HEK293 (cell line): ENCODE data around the gene SLIT1.

Experiments
- CTCF ChIA-PET: fragments of 350-600 bp; formaldehyde crosslinking; extraction: SDS; loops from one replicate; lab custom pipeline; 2021; ENCODE audit warnings: antibody characterized with exemption; lab: Yijun Ruan, JAX
- POLR2A ChIA-PET: fragments of 300-600 bp; formaldehyde crosslinking; extraction: SDS; loops from one replicate; lab custom pipeline; 2020; ENCODE audit warnings: antibody characterized with exemption, inconsistent platforms; lab: Yijun Ruan, JAX
- H3K27ac ChIP-seq: fragments of 200-500 bp; sonication (Bioruptor generic); 2 replicates; pipeline ENCODE4 v1.5.1; 2014; ENCODE audit warnings: low read depth, low read length, control low read depth, inconsistent platforms; ENCODE audit errors: extremely low read depth
- H3K36me3 ChIP-seq, 2 experiments: fragments of 200-500 bp in 1 of 2; sonication (Bioruptor generic) in 1 of 2; 1 replicate in 1 of 2; 2 replicates in 1 of 2; pipeline ENCODE4 v1.5.1; 2014 to 2017; ENCODE audit warnings: inconsistent platforms in 2 of 2, low read length in 2 of 2; ENCODE audit not compliant: control insufficient read depth in 2 of 2, insufficient read depth in 1 of 2
- H3K4me1 ChIP-seq: fragments of 200-500 bp; sonication (Bioruptor generic); 2 replicates; pipeline ENCODE4 v1.5.1; 2014; ENCODE audit warnings: mild to moderate bottlenecking, low read length, inconsistent platforms; ENCODE audit not compliant: control insufficient read depth, insufficient read depth
- H3K4me3 ChIP-seq: 2 replicates; pipeline ENCODE4 v1.5.1; 2011; ENCODE audit warnings: low read depth, mild to moderate bottlenecking, control low read depth, low read length, moderate library complexity
- H3K9me3 ChIP-seq: fragments of 200-500 bp; sonication (Bioruptor generic); 2 replicates; pipeline ENCODE4 v1.5.1; 2014; ENCODE audit warnings: low read depth, low read length, inconsistent platforms; ENCODE audit not compliant: control insufficient read depth, insufficient read depth
- GLI2 ChIP-seq: fragments of 450-650 bp; formaldehyde crosslinking; IDR thresholded peaks from 2 replicates; pipeline ENCODE4; 2017; ENCODE audit warnings: missing biosample characterization, missing genetic modification characterization, low read depth, borderline replicate concordance
- GLIS1 ChIP-seq: fragments of 450-650 bp; formaldehyde crosslinking; IDR thresholded peaks from 2 replicates; pipeline ENCODE4 v1.5.1; 2016; ENCODE audit warnings: missing biosample characterization, missing genetic modification characterization
- GLIS2 ChIP-seq: fragments of 450-650 bp; formaldehyde crosslinking; IDR thresholded peaks from 2 replicates; pipeline ENCODE4 v1.5.1; 2016; ENCODE audit warnings: missing biosample characterization, missing genetic modification characterization
- HOXD13 ChIP-seq: sonication (generic); formaldehyde crosslinking; IDR thresholded peaks from 2 replicates; pipeline ENCODE4 v1.8.0; 2022; ENCODE audit warnings: missing genetic modification reagents, borderline replicate concordance
- KLF7 ChIP-seq: fragments of 450-650 bp; formaldehyde crosslinking; IDR thresholded peaks from 2 replicates; pipeline ENCODE4 v1.5.1; 2016; ENCODE audit warnings: missing biosample characterization, missing genetic modification characterization, borderline replicate concordance
- OVOL3 ChIP-seq: fragments of 450-650 bp; formaldehyde crosslinking; IDR thresholded peaks from 2 replicates; pipeline ENCODE4 v1.5.1; 2016; ENCODE audit warnings: missing biosample characterization, missing genetic modification characterization
- PRDM10 ChIP-seq: fragments of 450-650 bp; formaldehyde crosslinking; IDR thresholded peaks from 2 replicates; pipeline ENCODE4 v1.5.1; 2016; ENCODE audit warnings: missing biosample characterization, missing genetic modification characterization
- REST ChIP-seq: fragments of 450-650 bp; formaldehyde crosslinking; IDR thresholded peaks from 2 replicates; pipeline ENCODE4 v1.5.1; 2016; ENCODE audit warnings: missing biosample characterization, missing genetic modification characterization
- SP2 ChIP-seq: fragments of 450-650 bp; formaldehyde crosslinking; IDR thresholded peaks from 2 replicates; pipeline ENCODE4 v1.5.1; 2016; ENCODE audit warnings: missing biosample characterization, missing genetic modification characterization
- SP7 ChIP-seq: fragments of 450-650 bp; formaldehyde crosslinking; IDR thresholded peaks from 2 replicates; pipeline ENCODE4 v1.5.1; 2016; ENCODE audit warnings: missing biosample characterization, missing genetic modification characterization
- ZBTB10 ChIP-seq: fragments of 450-650 bp; formaldehyde crosslinking; IDR thresholded peaks from 2 replicates; pipeline ENCODE4 v1.5.1; 2016; ENCODE audit warnings: missing biosample characterization, missing genetic modification characterization
- ZBTB26 ChIP-seq: fragments of 450-650 bp; formaldehyde crosslinking; optimal IDR thresholded peaks from 2 replicates; pipeline ENCODE3; 2016; ENCODE audit warnings: missing biosample characterization, mild to moderate bottlenecking, missing genetic modification characterization
- ZEB2 ChIP-seq: fragments of 450-650 bp; formaldehyde crosslinking; IDR thresholded peaks from 2 replicates; pipeline ENCODE4 v1.5.1; 2016; ENCODE audit warnings: missing biosample characterization, missing genetic modification characterization
- ZNF324 ChIP-seq: fragments of 450-650 bp; formaldehyde crosslinking; IDR thresholded peaks from 2 replicates; pipeline ENCODE4 v1.5.1; 2016; ENCODE audit warnings: missing biosample characterization, missing genetic modification characterization
- ZNF423 ChIP-seq: fragments of 450-650 bp; formaldehyde crosslinking; IDR thresholded peaks from 2 replicates; pipeline ENCODE4 v1.5.1; 2016; ENCODE audit warnings: missing biosample characterization, missing genetic modification characterization
- ZNF560 ChIP-seq: fragments of 450-650 bp; formaldehyde crosslinking; IDR thresholded peaks from 2 replicates; pipeline ENCODE4 v1.5.1; 2017; ENCODE audit warnings: missing biosample characterization, missing genetic modification characterization, borderline replicate concordance
- ZNF600 ChIP-seq: fragments of 450-650 bp; formaldehyde crosslinking; IDR thresholded peaks from 2 replicates; pipeline ENCODE4 v1.5.1; 2016; ENCODE audit warnings: missing biosample characterization, missing genetic modification characterization
- ZNF677 ChIP-seq: fragments of 450-650 bp; IDR thresholded peaks from 2 replicates; pipeline ENCODE4 v1.5.0; 2018; ENCODE audit warnings: missing biosample characterization, mild to moderate bottlenecking, missing genetic modification characterization, moderate library complexity
- ZNF777 ChIP-seq: fragments of 450-650 bp; formaldehyde crosslinking; IDR thresholded peaks from 2 replicates; pipeline ENCODE4 v1.5.1; 2017; ENCODE audit warnings: missing biosample characterization, missing genetic modification characterization, borderline replicate concordance
- ZSCAN5A ChIP-seq: fragments of 450-650 bp; formaldehyde crosslinking; IDR thresholded peaks from 2 replicates; pipeline ENCODE4 v1.5.1; 2016; ENCODE audit warnings: missing biosample characterization, missing genetic modification characterization

SLIT1 gene

GRCh38 chr10:97203220-97203619 lies 17.5 kb upstream of the SLIT1 start (continued):
- TF ChIP-seq REST (tag by site-specific recombination) (no peak), SP7 (tag by site-specific recombination) (no peak), KLF7 (tag by site-specific recombination) (no peak), ZSCAN5A (no peak), GLIS1 (no peak), ZEB2 (no peak), ZNF600 (tag by site-specific recombination) (no peak), PRDM10 (no peak)

GRCh38 chr10:97200616-97201015 lies 14.9 kb upstream of the SLIT1 start:
- ChIA-PET CTCF (interaction anchor here (1.8 to 2.5 kb wide), 2 partner anchors 10 to 128 kb away, joined by 7 to 23 read pairs; no protein-coding TSS in a partner anchor), POLR2A (no interaction called here)
- Histone ChIP-seq H3K4me3 (no peak overlapping the region), H3K36me3 (no peaks in the 10 kb centered on the region), H3K27ac (no peak overlapping the region), H3K9me3 (no peaks in the 10 kb centered on the region)
- TF ChIP-seq PRDM10 = no peak
- TF ChIP-seq OVOL3 (tag by site-specific recombination) = no peak
- TF ChIP-seq ZBTB10 = no peak
- no peak for TF ChIP-seq GLIS2
- no peak for TF ChIP-seq HOXD13 (CRISPR knock-in tag)
- TF ChIP-seq ZNF324 = no peak
- no peak for TF ChIP-seq SP2
- TF ChIP-seq GLI2 (tag by site-specific recombination) = no peak
- no peak for TF ChIP-seq ZNF777
- TF ChIP-seq ZNF423 (tag by site-specific recombination) = no peak
- no peak for TF ChIP-seq ZNF560 (tag by site-specific recombination)
- no peak for TF ChIP-seq ZNF677
- TF ChIP-seq ZBTB26 (tag by site-specific recombination) = no peak
- TF ChIP-seq, all 188 proteins: peak for 0
- peaks cover 3% of the 10 kb centered on the region for H3K4me1 ChIP-seq
